Endothelial cell of umbilical vein (primary cell): ENCODE measurements around the gene DCUN1D2.

Experiments
- EZH2 ChIP-seq: IDR thresholded peaks from 2 replicates; pipeline ENCODE4 v1.6.1; 2012; ENCODE audit warnings: borderline replicate concordance, low read depth, mild to moderate bottlenecking, moderate library complexity, low read length, inconsistent platforms; ENCODE audit not compliant: severe bottlenecking
- FOS ChIP-seq: IDR thresholded peaks from 2 replicates; pipeline ENCODE4 v1.6.1; 2011; ENCODE audit warnings: mild to moderate bottlenecking, low read length, moderate library complexity, borderline replicate concordance; ENCODE audit not compliant: insufficient read depth
- POLR2A ChIP-seq: IDR thresholded peaks from 2 replicates; pipeline ENCODE4 v1.6.1; 2012; ENCODE audit warnings: low read depth, mild to moderate bottlenecking, control low read depth, low read length
- POLR2AphosphoS5 ChIP-seq: IDR thresholded peaks from 2 replicates; pipeline ENCODE4 v1.6.1; 2012; ENCODE audit warnings: low read depth, mild to moderate bottlenecking, control low read depth, low read length, moderate library complexity; ENCODE audit not compliant: insufficient read depth

DNA sequence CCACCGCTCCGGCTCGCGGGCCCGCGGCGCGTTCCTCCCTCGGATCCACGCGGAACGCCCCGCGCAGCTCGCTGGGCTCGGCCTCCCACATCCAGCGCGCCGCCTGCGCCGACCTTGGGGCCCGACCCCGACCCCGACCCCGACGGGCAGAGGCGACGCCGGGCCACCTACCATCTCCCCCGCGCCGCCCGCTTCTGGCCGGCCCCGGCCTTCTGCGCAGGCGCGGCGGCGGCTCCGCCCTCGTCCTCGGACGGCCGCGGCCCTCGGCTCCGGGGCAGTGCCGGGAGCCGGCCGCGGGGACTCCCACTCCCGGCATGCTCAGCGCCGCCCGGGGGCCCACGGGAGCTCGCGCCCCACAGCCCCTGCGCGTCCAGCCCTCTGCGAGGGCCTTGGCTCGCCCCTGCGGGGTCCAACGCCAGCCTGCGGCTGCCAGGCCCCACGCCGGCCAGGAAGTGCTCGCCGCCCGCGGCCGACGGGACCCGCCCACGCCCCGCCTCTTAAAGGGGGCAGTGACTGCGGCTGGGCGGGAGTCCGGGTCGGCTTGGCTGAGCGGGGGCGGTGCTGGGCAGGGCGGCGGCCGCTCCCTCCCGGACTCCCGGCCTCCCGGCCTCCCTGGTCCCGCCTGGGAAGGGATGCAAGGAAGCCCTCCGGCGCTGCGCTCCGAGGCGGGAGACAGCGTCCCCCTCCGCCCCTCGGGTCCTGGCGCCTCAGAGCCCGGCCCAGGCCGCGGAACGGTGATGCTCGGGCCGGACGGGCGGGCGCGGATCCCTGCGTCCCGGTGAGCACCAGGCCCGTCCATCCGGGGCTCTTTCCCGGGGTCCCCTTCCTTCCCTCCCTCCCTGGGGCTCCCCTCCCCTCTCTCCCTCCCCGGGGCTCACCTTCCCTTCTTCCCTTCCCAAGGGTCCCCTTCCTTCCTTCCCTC lies at the start of gene DCUN1D2:
- peak; percentile 59 for TF ChIP-seq POLR2AphosphoS5
- peak; percentile 66 for TF ChIP-seq POLR2A
- TF ChIP-seq EZH2, result no peak
- TF ChIP-seq FOS, result no peak
